ENCODE data around the gene FGF2. TPM values are rescaled to one million over a fixed set of nuclear protein-coding genes. Genes with fewer than 3 reads are reported as not detected.

Gene FGF2
- total RNA-seq, 1 experiment from 2014 or later: 115 TPM

- TF ChIP-seq AR (CRISPR knock-in tag; IDR thresholded peaks at IDR 0.05) (no peak), ARID4B (CRISPR knock-in tag; IDR thresholded peaks at IDR 0.05; ENCODE audit: borderline replicate concordance) (0 out of 2 replicates have a peak, but pooled peaks have one; percentile 43), USF1 (CRISPR knock-in tag; IDR thresholded peaks at IDR 0.05) (0 out of 2 replicates have a peak, but pooled peaks have one; percentile 41), SOX15 (CRISPR knock-in tag; IDR thresholded peaks at IDR 0.05) (no peak)
Measured at GRCh38 chr4:122922877-122923511, 96.4 kb downstream of the FGF2 start (continued).

- H3K4me1 Mint-ChIP-seq: no peaks in the 10 kb centered on the region
- ChIA-PET POLR2A (no interaction called here), CTCF (interaction anchor here (0.7 to 0.9 kb wide), 2 partner anchors 128 to 211 kb away, joined by 3 read pairs; no protein-coding TSS in a partner anchor)
- H3K9me3 Mint-ChIP-seq: no peaks in the 10 kb centered on the region
- ATAC-seq (no peak), DNase-seq (ENCODE audit: low spot score) (no peak)
- TF ChIP-seq ZNF281 (CRISPR knock-in tag; IDR thresholded peaks at IDR 0.05) (no peak), ZNF512 (CRISPR knock-in tag; IDR thresholded peaks at IDR 0.05; ENCODE audit: borderline replicate concordance) (no peak), OVOL2 (CRISPR knock-in tag; IDR thresholded peaks at IDR 0.05; ENCODE audit: borderline replicate concordance) (no peak), ZSCAN18 (CRISPR knock-in tag; IDR thresholded peaks at IDR 0.05) (no peak), JAZF1 (CRISPR knock-in tag; IDR thresholded peaks at IDR 0.05) (no peak), ZNF425 (CRISPR knock-in tag; conservative IDR thresholded peaks at IDR 0.05) (no peak), MYBL2 (CRISPR knock-in tag; IDR thresholded peaks at IDR 0.05) (no peak)
- H3K4me3 Mint-ChIP-seq: no peak overlapping the region
- no peak overlapping the region for H3K27ac Mint-ChIP-seq
- peaks cover 34% of the 10 kb centered on the region for H3K36me3 Mint-ChIP-seq
- H3K27me3 Mint-ChIP-seq (ENCODE audit: low read depth): no peaks in the 10 kb centered on the region
Measured at GRCh38 chr4:122928930-122929329, 102.3 kb downstream of the FGF2 start.
